COLO829 (cell line): ENCODE measurements around the gene ATXN7L2.

Experiments
- DNase-seq: peaks from one replicate; pipeline ENCODE4 v3.0.0; 2012; ENCODE audit warnings: low spot score

The ATXN7L2 gene

GRCh38 chr1:109475261-109475660 lies 8.4 kb upstream of the ATXN7L2 start:
- DNase-seq = no peak

DNA sequence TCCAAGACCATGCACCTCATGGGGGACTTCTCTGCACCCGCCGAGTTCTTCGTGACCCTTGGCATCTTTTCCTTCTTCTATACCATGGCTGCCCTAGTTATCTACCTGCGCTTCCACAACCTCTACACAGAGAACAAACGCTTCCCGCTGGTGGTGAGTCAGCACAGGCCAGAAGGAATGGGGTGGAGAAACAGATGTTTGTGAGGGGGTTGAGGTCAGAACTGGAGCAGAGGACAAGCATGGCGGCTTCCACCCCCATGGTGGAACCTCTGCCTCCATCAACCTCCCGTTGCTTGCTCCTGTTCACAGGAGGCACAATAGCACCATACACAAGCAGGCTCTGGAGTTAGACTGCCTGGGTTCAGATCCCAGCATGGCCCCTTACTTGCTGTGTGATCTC lies 6.9 kb upstream of the ATXN7L2 start:
- no peak for DNase-seq

- no peak for DNase-seq
Observed at GRCh38 chr1:109477821-109478220, 5.9 kb upstream of the ATXN7L2 start.

- no peak for DNase-seq
Observed at GRCh38 chr1:109478806-109479205, 4.9 kb upstream of the ATXN7L2 start.

GRCh38 chr1:109479311-109479710 lies 4.4 kb upstream of the ATXN7L2 start:
- DNase-seq = no peak

- DNase-seq = no peak
Observed at GRCh38 chr1:109479901-109480300, 3.8 kb upstream of the ATXN7L2 start.

DNA sequence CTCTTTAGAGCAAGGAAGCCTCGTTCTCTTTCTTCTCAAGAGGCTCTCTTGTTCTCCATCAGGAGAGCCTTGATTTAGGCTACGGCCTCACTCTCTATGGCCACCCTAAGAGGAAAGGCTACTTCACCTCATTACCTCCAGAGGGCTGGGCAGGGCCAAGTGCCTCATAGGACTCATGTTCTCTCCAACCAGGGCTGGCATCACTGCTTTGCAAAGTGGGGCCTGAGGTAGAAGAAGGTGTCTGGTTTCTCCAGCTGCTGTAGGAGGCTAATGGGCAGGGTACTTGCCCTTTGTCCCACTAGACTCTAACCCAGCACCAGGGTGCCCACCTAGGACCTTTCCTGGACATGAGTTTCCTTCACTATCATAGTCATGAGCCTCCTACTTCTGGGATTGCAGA lies 2.1 kb upstream of the ATXN7L2 start:
- DNase-seq = no peak

DNA sequence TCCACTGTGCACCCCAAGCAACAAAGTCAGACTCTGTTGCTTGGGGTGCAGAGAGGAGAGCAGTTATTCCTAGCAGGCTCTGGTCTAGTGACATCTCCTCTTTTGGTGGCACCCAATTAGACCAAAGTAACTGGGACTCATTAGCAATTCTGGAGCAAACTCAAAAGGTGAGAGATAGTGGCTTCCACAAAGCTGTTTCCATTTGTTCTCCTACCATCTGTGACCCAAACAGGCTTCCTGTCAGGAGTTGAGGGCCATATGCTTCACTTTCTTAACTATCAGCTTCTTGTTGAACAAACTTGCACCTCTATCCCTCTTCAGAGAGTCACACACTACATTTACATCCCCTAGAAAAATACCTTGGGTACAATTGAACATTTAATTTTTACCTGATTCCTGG lies 1.5 kb upstream of the ATXN7L2 start:
- DNase-seq = no peak

DNA sequence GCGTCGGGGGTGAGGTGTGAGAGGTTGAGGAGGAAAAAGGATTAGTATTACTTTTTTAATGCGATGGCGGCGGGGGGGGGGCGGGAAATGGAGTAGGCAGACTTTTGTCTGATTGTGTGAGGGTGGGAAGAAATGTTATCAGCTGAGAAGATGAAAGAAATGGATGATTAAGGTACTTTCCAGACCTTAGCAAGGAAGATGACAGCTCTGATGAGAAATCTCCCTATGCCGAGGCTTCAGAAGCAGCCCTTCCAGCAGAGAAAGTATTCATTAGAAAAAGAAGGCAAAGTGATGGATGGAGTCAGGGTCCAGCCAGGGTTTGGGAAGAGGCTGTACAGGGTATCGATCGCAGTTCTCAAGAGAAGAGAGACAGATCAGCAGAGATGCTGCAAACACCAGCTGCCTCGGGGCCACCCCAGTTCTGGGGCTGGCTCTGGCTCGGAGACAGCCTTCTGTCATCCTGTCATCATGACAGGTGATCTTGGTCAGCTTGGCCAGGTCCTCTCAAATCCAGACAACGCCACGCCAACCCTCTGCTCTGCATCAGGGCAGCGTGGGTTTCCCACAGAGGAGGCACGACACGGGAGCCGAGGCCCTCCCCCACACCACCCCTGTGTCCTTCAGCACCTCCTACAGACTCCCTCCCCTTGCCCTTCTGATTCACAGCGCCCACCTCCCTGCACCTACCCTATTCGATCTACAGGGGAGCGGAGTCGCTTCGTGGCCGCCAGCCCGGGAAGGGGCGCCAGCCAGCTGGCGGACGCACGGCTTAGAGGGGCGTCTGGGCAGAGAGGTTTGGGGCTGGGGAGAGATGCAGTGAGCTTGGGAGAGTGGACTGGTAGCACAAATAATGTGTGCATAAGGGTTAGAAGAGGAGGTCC lies 674 bp upstream of the ATXN7L2 start:
- DNase-seq = no peak

DNA sequence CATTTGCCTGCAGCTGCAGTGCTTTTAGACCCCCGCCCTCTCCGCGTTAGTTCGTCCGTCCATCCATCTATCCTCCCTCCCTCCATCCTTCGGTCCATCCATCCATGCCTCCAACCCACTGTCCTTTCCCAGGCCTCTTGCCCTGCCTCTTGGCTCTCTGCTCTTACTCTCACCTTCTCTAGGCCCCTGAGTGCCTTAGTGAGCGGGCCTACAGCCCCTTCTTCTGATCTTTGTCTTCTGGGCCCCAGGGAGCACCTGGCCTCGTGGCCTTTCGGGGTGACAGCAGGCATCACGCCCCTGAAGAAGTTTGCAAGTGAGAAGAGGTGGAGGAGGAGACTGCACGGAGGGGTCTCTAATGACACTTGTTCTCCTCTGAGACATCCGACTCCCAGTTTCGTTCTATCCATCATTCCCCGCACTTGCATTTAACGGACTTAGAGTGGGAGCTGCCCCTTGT lies 842 bp downstream of the ATXN7L2 start:
- DNase-seq = no peak

GRCh38 chr1:109485001-109485400 lies 1.3 kb downstream of the ATXN7L2 start:
- no peak for DNase-seq

- DNase-seq = no peak
Observed at GRCh38 chr1:109487261-109487660, 3.6 kb downstream of the ATXN7L2 start.

- DNase-seq = no peak
Observed at GRCh38 chr1:109488201-109488600, 4.5 kb downstream of the ATXN7L2 start.

DNA sequence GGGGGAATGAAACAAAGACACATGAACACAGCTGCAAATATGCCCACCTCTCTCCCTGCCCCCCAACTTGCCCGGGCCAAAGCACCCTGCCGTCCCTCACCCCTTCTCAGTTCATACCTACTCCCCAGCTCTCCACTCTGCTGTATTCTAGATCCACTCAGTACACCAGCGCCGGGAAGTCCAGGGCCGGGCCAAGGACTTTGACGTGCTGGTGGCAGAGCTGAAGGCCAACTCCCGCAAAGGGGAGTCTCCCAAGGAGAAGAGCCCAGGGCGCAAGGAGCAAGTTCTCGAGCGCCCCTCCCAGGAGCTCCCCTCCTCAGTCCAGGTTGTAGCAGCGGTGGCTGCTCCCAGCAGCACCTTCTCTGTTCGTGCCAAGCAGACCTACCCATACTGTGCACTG lies 5.0 kb downstream of the ATXN7L2 start:
- no peak for DNase-seq

- peak; percentile 57 for DNase-seq
Observed at GRCh38 chr1:109490029-109490933, 6.6 kb downstream of the ATXN7L2 start.

DNA sequence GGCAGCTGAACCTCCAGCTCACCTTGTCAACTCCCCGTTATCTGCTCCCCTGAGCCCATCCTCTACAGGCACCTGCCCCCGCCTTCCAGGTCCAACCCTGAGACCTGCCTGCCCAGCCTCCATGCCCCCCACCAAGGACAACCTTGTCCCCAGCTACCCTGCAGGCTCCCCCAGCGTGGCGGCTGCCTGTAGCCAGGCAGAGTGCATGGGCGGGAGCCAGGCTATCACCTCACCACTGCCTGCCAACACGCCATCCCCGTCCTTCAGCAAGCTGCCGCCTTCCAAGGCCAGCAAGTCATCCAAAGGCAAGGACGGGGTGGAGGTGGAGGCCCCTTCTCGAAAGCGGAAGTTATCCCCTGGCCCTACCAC lies 7.2 kb downstream of the ATXN7L2 start:
- no peak for DNase-seq

DNA sequence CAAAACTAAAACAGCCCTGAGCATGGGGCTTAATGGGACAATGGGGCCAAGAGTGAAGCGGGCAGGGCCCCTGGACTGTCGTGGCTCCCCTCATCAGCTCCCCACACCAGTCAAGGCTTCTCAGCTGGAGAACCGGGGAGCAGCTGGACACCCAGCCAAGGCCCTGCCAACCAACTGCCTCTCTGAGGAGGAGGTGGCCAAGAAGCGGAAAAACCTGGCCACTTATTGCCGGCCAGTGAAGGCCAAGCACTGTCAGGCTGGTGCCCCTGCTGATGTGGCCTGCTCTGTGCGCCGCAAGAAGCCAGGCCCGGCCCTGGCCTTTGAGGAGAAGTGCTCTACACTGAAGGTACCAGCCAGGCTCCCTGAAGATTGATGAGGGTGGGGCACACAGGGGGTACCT lies 7.7 kb downstream of the ATXN7L2 start:
- DNase-seq = no peak

DNA sequence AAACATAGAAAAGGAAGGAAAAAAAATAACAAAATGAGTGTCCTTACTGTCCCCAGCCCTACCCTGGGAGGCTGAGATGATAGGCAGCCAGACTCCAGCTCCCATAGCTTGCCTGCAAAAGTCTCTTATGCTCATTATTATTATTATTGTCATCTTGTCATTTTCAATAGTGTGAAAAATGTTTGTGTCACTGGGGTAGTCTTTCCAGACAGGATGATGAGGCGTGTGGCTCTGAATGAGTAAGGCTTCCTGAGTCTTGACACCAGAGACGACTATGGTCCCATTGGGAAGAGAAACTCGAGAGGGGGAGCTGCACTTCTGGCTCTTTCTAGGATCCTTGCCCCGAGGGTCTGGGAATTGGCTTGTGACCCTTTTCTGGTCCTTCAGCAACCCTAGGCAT lies 9.1 kb downstream of the ATXN7L2 start:
- no peak for DNase-seq

GRCh38 chr1:109493227-109493626 lies 9.5 kb downstream of the ATXN7L2 start:
- DNase-seq = no peak

GRCh38 chr1:109493805-109494539 lies 10.3 kb downstream of the ATXN7L2 start, which contains the start of gene CYB561D1:
TSS of gene CYB561D1 (plus strand) at chr1:109494094. CDS start at chr1:109494140, 46 bp downstream.
- peak; percentile 44 for DNase-seq

DNA sequence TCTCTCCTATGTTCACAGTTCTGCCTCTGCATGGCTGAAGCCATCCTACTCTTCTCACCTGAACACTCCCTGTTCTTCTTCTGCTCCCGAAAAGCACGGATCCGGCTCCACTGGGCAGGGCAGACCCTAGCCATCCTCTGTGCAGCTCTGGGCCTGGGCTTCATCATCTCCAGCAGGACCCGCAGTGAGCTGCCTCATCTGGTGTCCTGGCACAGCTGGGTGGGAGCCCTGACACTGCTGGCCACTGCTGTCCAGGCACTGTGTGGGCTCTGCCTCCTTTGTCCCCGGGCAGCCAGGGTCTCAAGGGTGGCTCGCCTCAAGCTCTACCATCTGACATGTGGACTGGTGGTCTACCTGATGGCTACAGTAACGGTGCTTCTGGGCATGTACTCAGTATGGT lies 12.0 kb downstream of the ATXN7L2 start:
- DNase-seq = no peak

DNA sequence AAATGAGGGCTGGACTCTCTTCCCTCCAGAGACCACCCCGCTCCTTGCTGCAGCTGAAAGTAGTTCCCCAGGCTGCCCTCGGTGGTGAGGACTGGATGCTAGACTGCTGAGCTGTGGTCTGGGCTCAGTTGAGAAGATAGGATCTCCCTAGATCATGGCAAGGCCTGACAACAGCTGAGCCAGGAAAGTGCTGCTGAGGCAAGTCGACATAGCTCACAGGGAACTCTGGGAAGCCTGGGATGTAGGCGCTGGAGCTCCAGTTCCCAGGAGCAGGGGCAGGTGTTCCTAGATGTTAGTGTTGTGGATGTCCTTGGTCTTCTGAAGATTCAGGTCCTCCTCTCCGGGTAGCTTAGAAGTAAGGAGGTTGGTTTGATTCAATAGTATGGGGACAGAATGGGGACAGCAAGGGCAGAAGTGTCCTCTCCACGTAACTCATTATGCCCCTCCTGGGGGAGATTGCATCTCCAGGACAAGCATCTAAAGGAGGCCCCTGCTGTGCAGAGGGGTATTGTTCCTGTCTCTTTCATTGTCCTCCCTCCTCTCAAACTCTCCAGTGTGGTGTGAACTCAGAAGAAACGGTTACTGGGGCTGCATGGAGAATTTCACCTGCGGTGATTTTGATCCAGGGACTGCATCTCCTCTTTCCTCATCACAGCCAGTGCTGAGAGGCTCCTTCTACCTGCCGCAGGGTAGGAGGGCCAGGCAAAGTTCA lies 13.9 kb downstream of the ATXN7L2 start:
- DNase-seq = no peak
